Kidney epithelial cell (primary cell): ENCODE data around the gene ATP2A3. TPM values are rescaled to one million over a fixed set of nuclear protein-coding genes. Genes with fewer than 3 reads are reported as not detected.

Experiments used
- DNase-seq: peaks from one replicate; pipeline ENCODE4 v3.0.0-alpha.2; 2010; ENCODE audit warnings: low read depth
- H3K27me3 ChIP-seq: 2 replicates; pipeline ENCODE4 v1.6.0; 2011; ENCODE audit warnings: low read length; ENCODE audit not compliant: control insufficient read depth, insufficient read depth
- H3K36me3 ChIP-seq: 2 replicates; pipeline ENCODE4 v1.5.1; 2011; ENCODE audit warnings: low read length; ENCODE audit not compliant: control insufficient read depth, insufficient read depth
- H3K4me3 ChIP-seq: 2 replicates; pipeline ENCODE4 v1.5.1; 2011; ENCODE audit warnings: low read depth, mild to moderate bottlenecking, control low read depth, low read length
- total RNA-seq: library from RNA; depleted of rRNA; stranded (reverse); fragments of >200 nt; gene quantifications from 2 replicates; pipeline ENCODE4 v1.2.3, GENCODE V29; 2015
- TF ChIP-seq, protein P1 (sequence below): IDR thresholded peaks from 2 replicates; pipeline ENCODE4 v1.5.1; 2011; ENCODE audit warnings: mild to moderate bottlenecking, moderate library complexity, low read length, control low read depth, inconsistent platforms; ENCODE audit not compliant: insufficient read depth, poor library complexity, severe bottlenecking

ATP2A3 gene
- total RNA-seq, 1 donor from 2014 or later = 11.1 TPM

GRCh38 chr17:3912827-3913226 lies 51.4 kb downstream of the ATP2A3 start:
- TF ChIP-seq, protein P1, sequence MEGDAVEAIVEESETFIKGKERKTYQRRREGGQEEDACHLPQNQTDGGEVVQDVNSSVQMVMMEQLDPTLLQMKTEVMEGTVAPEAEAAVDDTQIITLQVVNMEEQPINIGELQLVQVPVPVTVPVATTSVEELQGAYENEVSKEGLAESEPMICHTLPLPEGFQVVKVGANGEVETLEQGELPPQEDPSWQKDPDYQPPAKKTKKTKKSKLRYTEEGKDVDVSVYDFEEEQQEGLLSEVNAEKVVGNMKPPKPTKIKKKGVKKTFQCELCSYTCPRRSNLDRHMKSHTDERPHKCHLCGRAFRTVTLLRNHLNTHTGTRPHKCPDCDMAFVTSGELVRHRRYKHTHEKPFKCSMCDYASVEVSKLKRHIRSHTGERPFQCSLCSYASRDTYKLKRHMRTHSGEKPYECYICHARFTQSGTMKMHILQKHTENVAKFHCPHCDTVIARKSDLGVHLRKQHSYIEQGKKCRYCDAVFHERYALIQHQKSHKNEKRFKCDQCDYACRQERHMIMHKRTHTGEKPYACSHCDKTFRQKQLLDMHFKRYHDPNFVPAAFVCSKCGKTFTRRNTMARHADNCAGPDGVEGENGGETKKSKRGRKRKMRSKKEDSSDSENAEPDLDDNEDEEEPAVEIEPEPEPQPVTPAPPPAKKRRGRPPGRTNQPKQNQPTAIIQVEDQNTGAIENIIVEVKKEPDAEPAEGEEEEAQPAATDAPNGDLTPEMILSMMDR = no peak
- Histone ChIP-seq H3K36me3 (no peaks in the 10 kb centered on the region), H3K4me3 (no peak overlapping the region), H3K27me3 (peaks cover 2% of the 10 kb centered on the region)
- DNase-seq = no peak

- DNase-seq = no peak
- no peaks in the 10 kb centered on the region for H3K36me3 ChIP-seq
- no peaks in the 10 kb centered on the region for H3K27me3 ChIP-seq
- no peak overlapping the region for H3K4me3 ChIP-seq
- TF ChIP-seq, protein P1 = no peak
Observed at GRCh38 chr17:3911271-3912053, 52.8 kb downstream of the ATP2A3 start.

DNA sequence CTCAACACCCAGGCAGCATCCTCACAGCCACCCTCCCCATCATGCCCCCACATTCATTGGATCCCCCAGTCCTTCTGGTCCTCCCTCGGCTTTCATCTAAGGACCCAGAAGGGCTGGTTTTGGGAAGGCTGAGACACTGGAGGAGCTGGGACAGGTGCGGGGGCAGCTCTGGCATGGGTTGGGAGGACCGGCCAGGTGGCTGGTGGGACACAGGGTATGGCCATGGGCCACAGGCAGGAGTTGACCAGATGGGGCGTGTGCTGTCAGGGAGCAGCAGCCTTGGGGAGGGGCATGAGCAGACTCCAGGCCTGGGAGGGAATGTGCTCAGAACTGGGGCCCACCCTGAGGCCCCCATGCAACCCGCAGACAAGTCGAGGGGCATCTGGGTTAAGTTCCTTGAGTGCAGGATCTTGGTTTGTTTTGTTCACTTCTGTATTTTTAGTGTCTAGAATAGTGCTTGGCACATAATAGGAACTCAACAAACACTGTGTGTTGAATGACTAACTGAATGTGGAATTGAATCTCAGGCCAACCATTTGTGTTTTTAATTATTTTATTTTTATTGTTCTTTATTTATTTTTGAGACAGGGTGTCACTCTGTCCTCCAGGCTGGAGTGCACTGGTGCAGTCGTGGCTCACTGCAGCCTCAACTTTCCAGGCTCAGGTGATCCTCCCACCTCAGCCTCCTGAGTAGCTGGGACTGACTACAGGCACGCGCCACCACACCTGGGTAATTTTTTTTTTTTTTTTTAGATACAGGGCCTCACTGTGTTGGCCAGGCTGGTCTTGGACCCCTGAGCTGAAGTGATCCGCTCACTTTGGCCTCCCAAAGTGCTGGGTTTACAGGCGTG lies 53.6 kb downstream of the ATP2A3 start:
- TF ChIP-seq, protein P1 = no peak
- Histone ChIP-seq H3K27me3 (no peaks in the 10 kb centered on the region), H3K4me3 (no peak overlapping the region), H3K36me3 (no peaks in the 10 kb centered on the region)
- no peak for DNase-seq

- TF ChIP-seq, protein P1 = no peak
- H3K4me3 ChIP-seq = no peak overlapping the region
- H3K36me3 ChIP-seq = no peaks in the 10 kb centered on the region
- no peak for DNase-seq
- H3K27me3 ChIP-seq = no peaks in the 10 kb centered on the region
Observed at GRCh38 chr17:3909257-3909656, 55.0 kb downstream of the ATP2A3 start.

DNA sequence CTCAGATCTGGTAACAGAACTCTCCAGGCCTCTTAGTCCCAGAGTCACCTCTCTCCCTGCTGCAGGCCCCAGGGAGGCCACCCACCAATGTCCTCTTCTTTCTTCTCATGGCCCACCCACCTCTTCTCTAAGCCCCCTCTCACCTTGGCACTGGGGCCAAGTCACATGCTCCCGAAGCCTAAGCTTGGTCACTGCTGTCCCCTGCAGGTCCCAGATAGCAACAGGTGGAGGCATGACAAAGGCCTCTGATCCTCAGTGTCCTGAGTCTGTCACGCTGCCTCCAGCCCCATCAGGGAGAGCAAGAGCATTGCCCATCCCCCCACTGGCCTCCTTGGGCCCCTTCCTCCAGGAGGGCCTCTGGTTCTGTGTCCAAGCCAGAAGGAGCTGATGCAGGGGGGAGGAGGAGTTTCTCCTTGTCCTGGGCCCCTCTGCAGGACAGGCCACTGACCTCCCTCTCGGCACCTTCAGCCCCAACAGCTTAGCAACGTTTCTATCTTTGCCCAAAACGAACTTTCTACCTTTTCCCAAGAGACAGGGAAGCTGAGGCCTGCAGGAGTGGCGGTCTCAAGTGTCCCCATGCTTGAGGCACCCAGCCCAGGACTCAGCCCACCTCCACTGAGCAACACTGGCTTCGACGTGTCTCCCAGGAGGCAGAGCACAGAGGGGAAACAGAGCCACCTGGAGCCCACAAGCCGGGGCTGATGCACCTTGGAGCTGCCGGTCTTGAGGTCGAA lies 56.6 kb downstream of the ATP2A3 start:
- no peak for DNase-seq
- TF ChIP-seq, protein P1 = peak; percentile 21
- Histone ChIP-seq H3K27me3 (peaks cover 8% of the 10 kb centered on the region), H3K36me3 (no peaks in the 10 kb centered on the region), H3K4me3 (no peak overlapping the region)
